Measurements from ENCODE around the gene KRT10. TPM values are rescaled to one million over a fixed set of nuclear protein-coding genes. Genes with fewer than 3 reads are reported as not detected.
A peak's percentile ranks its signal among the peaks of the same experiment; 100 is the strongest.

Gene KRT10
- polyA plus RNA-seq, 2 of the 4 experiments (the other 2 are of a cell fraction) = 59.8 to 96.2 TPM

GRCh38 chr17:40777459-40777858 is 45.0 kb downstream of the KRT10 start:
- Histone ChIP-seq H3K27ac (no peak overlapping the region), H3K9me3 (no peaks in the 10 kb centered on the region), H3K4me1 (0 out of 3 replicates have a peak, but pooled peaks cover 5% of the 10 kb centered on the region), H3K4me3 (no peak overlapping the region), H3K4me2 (no peak overlapping the region)
- no peak for FAIRE-seq
- DNase-seq (ENCODE audit: low read depth in 1 of 2, low spot score in 1 of 2) = no peak
- ChIA-PET CTCF (interaction anchor here (0.7 to 1.4 kb wide), 4 partner anchors 14 to 216 kb away, joined by 3 to 4 read pairs (median 4); no protein-coding TSS in a partner anchor), POLR2A (no interaction called here)
- TF ChIP-seq PBX3 (IDR thresholded peaks at IDR 0.05) = no peak
- TF ChIP-seq CHD4 (IDR thresholded peaks at IDR 0.05; ENCODE audit: borderline replicate concordance) = no peak
- no peak for TF ChIP-seq CBX2 (IDR thresholded peaks at IDR 0.05; ENCODE audit: borderline replicate concordance, low read depth)
- WGBS (ENCODE audit: missing lambda C conversion rate) = 55% methylated on average over 7 of the region's 7 CpGs
- ATAC-seq = no peak

GRCh38 chr17:40775945-40776344 is 46.5 kb downstream of the KRT10 start:
- ATAC-seq (no peak), FAIRE-seq (peak; percentile 7), DNase-seq (ENCODE audit: low read depth in 1 of 2, low spot score in 1 of 2) (no peak)
- Histone ChIP-seq H3K4me3 (no peak overlapping the region), H3K4me2 (no peak overlapping the region), H3K27ac (no peak overlapping the region), H3K4me1 (0 out of 3 replicates have a peak, but pooled peaks cover 5% of the 10 kb centered on the region), H3K9me3 (no peaks in the 10 kb centered on the region)
- ChIA-PET CTCF (interaction anchor here (0.9 to 2.3 kb wide), 6 partner anchors 16 to 887 kb away, joined by 3 to 11 read pairs (median 3); no protein-coding TSS in a partner anchor), POLR2A (no interaction called here)
- 56% methylated on average over 4 of the region's 4 CpGs for WGBS (ENCODE audit: missing lambda C conversion rate)
- TF ChIP-seq HOXB13 (CRISPR knock-in tag; IDR thresholded peaks at IDR 0.05; ENCODE audit: low read depth) (no peak), NR3C1 (IDR thresholded peaks at IDR 0.05) (no peak), ELK1 (IDR thresholded peaks at IDR 0.05; ENCODE audit: low read depth, low read length) (no peak), CBX2 (IDR thresholded peaks at IDR 0.05; ENCODE audit: borderline replicate concordance, low read depth) (no peak), TP53 (CRISPR knock-in tag; IDR thresholded peaks at IDR 0.05) (no peak), MAX (IDR thresholded peaks at IDR 0.05) (no peak), FOXS1 (CRISPR knock-in tag; IDR thresholded peaks at IDR 0.05) (no peak), EHMT2 (IDR thresholded peaks at IDR 0.05; ENCODE audit: low read depth) (no peak), CTCF (IDR thresholded peaks at IDR 0.05) (no peak), USF2 (IDR thresholded peaks at IDR 0.05) (no peak), FOSL2 (IDR thresholded peaks at IDR 0.05) (no peak), FOSL2 (CRISPR knock-in tag; IDR thresholded peaks at IDR 0.05) (no peak), HES2 (IDR thresholded peaks at IDR 0.05) (no peak), EHF (CRISPR knock-in tag; IDR thresholded peaks at IDR 0.05) (no peak), JUNB (IDR thresholded peaks at IDR 0.05) (no peak), POLR2AphosphoS2 (conservative IDR thresholded peaks at IDR 0.05; ENCODE audit: low read length) (no peak), SREBF2 (IDR thresholded peaks at IDR 0.05) (no peak), RFX5 (IDR thresholded peaks at IDR 0.05) (no peak), RCOR1 (IDR thresholded peaks at IDR 0.05; ENCODE audit: low read depth, low read length) (no peak), BHLHE40 (IDR thresholded peaks at IDR 0.05; ENCODE audit: low read depth, low read length) (no peak), CEBPB (IDR thresholded peaks at IDR 0.05) (no peak)
